ENCODE data around the gene STK33. TPM values are rescaled to one million over a fixed set of nuclear protein-coding genes. Genes with fewer than 3 reads are reported as not detected.

Gene STK33
- polyA plus RNA-seq, 2 donors, result 0.75 to 0.92 TPM

- H3K27ac ChIP-seq (ENCODE audit: low read depth in 2 of 2, low read length in 1 of 2), result no peak overlapping the region
- WGBS, 2 donors, result 92 to 93% methylated on average over 13 of the region's 13 CpGs
- H3K4me3 ChIP-seq (ENCODE audit: low read depth in 1 of 2, low read length in 2 of 2), result no peak overlapping the region
- no peaks in the 10 kb centered on the region for H3K27me3 ChIP-seq (ENCODE audit: control insufficient read depth in 1 of 2, insufficient read depth in 2 of 2, low read length in 2 of 2)
- H3K9me3 ChIP-seq (ENCODE audit: control insufficient read depth in 2 of 2, insufficient read depth in 1 of 2, low read depth in 1 of 2, low read length in 1 of 2), result no peaks in the 10 kb centered on the region
- H3K4me1 ChIP-seq (ENCODE audit: control insufficient read depth in 2 of 2, insufficient read depth in 2 of 2, low read length in 1 of 2), result peaks cover 0 to 37% of the 10 kb centered on the region in 2 donors
- H3K36me3 ChIP-seq (ENCODE audit: control insufficient read depth in 2 of 2, insufficient read depth in 2 of 2, low read length in 1 of 2), result no peaks in the 10 kb centered on the region
These were observed 236.0 kb downstream of the STK33 start for GRCh38 chr11:8357891-8358566.

- Histone ChIP-seq H3K27me3 (ENCODE audit: control insufficient read depth in 1 of 2, insufficient read depth in 2 of 2, low read length in 2 of 2) (no peaks in the 10 kb centered on the region), H3K4me3 (ENCODE audit: low read depth in 1 of 2, low read length in 2 of 2) (no peak overlapping the region), H3K27ac (ENCODE audit: low read depth in 2 of 2, low read length in 1 of 2) (no peak overlapping the region), H3K36me3 (ENCODE audit: control insufficient read depth in 2 of 2, insufficient read depth in 2 of 2, low read length in 1 of 2) (no peaks in the 10 kb centered on the region), H3K9me3 (ENCODE audit: control insufficient read depth in 2 of 2, insufficient read depth in 1 of 2, low read depth in 1 of 2, low read length in 1 of 2) (no peaks in the 10 kb centered on the region), H3K4me1 (ENCODE audit: control insufficient read depth in 2 of 2, insufficient read depth in 2 of 2, low read length in 1 of 2) (peaks cover 2 to 41% of the 10 kb centered on the region in 2 donors)
- 79 to 84% methylated on average over 4 of the region's 4 CpGs for WGBS, 2 donors
These were observed 236.5 kb downstream of the STK33 start for GRCh38 chr11:8357505-8357888.

- Histone ChIP-seq H3K27ac (ENCODE audit: low read depth in 2 of 2, low read length in 1 of 2) (no peak overlapping the region), H3K4me1 (ENCODE audit: control insufficient read depth in 2 of 2, insufficient read depth in 2 of 2, low read length in 1 of 2) (peaks cover 2 to 41% of the 10 kb centered on the region in 2 donors), H3K9me3 (ENCODE audit: control insufficient read depth in 2 of 2, insufficient read depth in 1 of 2, low read depth in 1 of 2, low read length in 1 of 2) (no peaks in the 10 kb centered on the region), H3K4me3 (ENCODE audit: low read depth in 1 of 2, low read length in 2 of 2) (no peak overlapping the region), H3K27me3 (ENCODE audit: control insufficient read depth in 1 of 2, insufficient read depth in 2 of 2, low read length in 2 of 2) (no peaks in the 10 kb centered on the region), H3K36me3 (ENCODE audit: control insufficient read depth in 2 of 2, insufficient read depth in 2 of 2, low read length in 1 of 2) (no peaks in the 10 kb centered on the region)
- 70 to 71% methylated on average over 30 of the region's 30 CpGs for WGBS, 2 donors
These were observed 237.1 kb downstream of the STK33 start for GRCh38 chr11:8356721-8357504.

GRCh38 chr11:8356216-8356615 is 237.8 kb downstream of the STK33 start:
- no peaks in the 10 kb centered on the region for H3K36me3 ChIP-seq (ENCODE audit: control insufficient read depth in 2 of 2, insufficient read depth in 2 of 2, low read length in 1 of 2)
- WGBS, 2 donors, result 88 to 91% methylated on average over 8 of the region's 8 CpGs
- peak overlapping the region in 1 of 2 donors; percentile 56 for H3K27ac ChIP-seq (ENCODE audit: low read depth in 2 of 2, low read length in 1 of 2)
- H3K4me1 ChIP-seq (ENCODE audit: control insufficient read depth in 2 of 2, insufficient read depth in 2 of 2, low read length in 1 of 2), result peaks cover 2 to 41% of the 10 kb centered on the region in 2 donors
- no peaks in the 10 kb centered on the region for H3K9me3 ChIP-seq (ENCODE audit: control insufficient read depth in 2 of 2, insufficient read depth in 1 of 2, low read depth in 1 of 2, low read length in 1 of 2)
- no peak overlapping the region for H3K4me3 ChIP-seq (ENCODE audit: low read depth in 1 of 2, low read length in 2 of 2)
- no peaks in the 10 kb centered on the region for H3K27me3 ChIP-seq (ENCODE audit: control insufficient read depth in 1 of 2, insufficient read depth in 2 of 2, low read length in 2 of 2)

GRCh38 chr11:8355416-8355742 is 238.6 kb downstream of the STK33 start:
- peak overlapping the region; percentile 94 to 97 for H3K27ac ChIP-seq (ENCODE audit: low read depth in 2 of 2, low read length in 1 of 2)
- H3K4me1 ChIP-seq (ENCODE audit: control insufficient read depth in 2 of 2, insufficient read depth in 2 of 2, low read length in 1 of 2), result peaks cover 2 to 41% of the 10 kb centered on the region in 2 donors
- 69 to 75% methylated on average over 5 of the region's 5 CpGs for WGBS, 2 donors
- no peaks in the 10 kb centered on the region for H3K36me3 ChIP-seq (ENCODE audit: control insufficient read depth in 2 of 2, insufficient read depth in 2 of 2, low read length in 1 of 2)
- H3K27me3 ChIP-seq (ENCODE audit: control insufficient read depth in 1 of 2, insufficient read depth in 2 of 2, low read length in 2 of 2), result no peaks in the 10 kb centered on the region
- H3K9me3 ChIP-seq (ENCODE audit: control insufficient read depth in 2 of 2, insufficient read depth in 1 of 2, low read depth in 1 of 2, low read length in 1 of 2), result no peaks in the 10 kb centered on the region
- H3K4me3 ChIP-seq (ENCODE audit: low read depth in 1 of 2, low read length in 2 of 2), result no peak overlapping the region

- Histone ChIP-seq H3K9me3 (ENCODE audit: control insufficient read depth in 2 of 2, insufficient read depth in 1 of 2, low read depth in 1 of 2, low read length in 1 of 2) (no peaks in the 10 kb centered on the region), H3K4me1 (ENCODE audit: control insufficient read depth in 2 of 2, insufficient read depth in 2 of 2, low read length in 1 of 2) (peaks cover 2 to 41% of the 10 kb centered on the region in 2 donors), H3K27me3 (ENCODE audit: control insufficient read depth in 1 of 2, insufficient read depth in 2 of 2, low read length in 2 of 2) (no peaks in the 10 kb centered on the region), H3K36me3 (ENCODE audit: control insufficient read depth in 2 of 2, insufficient read depth in 2 of 2, low read length in 1 of 2) (no peaks in the 10 kb centered on the region), H3K27ac (ENCODE audit: low read depth in 2 of 2, low read length in 1 of 2) (peak overlapping the region; percentile 94 to 97), H3K4me3 (ENCODE audit: low read depth in 1 of 2, low read length in 2 of 2) (no peak overlapping the region)
- WGBS, 2 donors, result 8 to 13% methylated on average over 16 of the region's 16 CpGs
These were observed 239.2 kb downstream of the STK33 start for GRCh38 chr11:8354622-8355415.

GRCh38 chr11:8352876-8353505 is 241.0 kb downstream of the STK33 start:
- Histone ChIP-seq H3K9me3 (ENCODE audit: control insufficient read depth in 2 of 2, insufficient read depth in 1 of 2, low read depth in 1 of 2, low read length in 1 of 2) (no peaks in the 10 kb centered on the region), H3K27me3 (ENCODE audit: control insufficient read depth in 1 of 2, insufficient read depth in 2 of 2, low read length in 2 of 2) (no peaks in the 10 kb centered on the region), H3K4me1 (ENCODE audit: control insufficient read depth in 2 of 2, insufficient read depth in 2 of 2, low read length in 1 of 2) (peaks cover 5 to 41% of the 10 kb centered on the region in 2 donors), H3K36me3 (ENCODE audit: control insufficient read depth in 2 of 2, insufficient read depth in 2 of 2, low read length in 1 of 2) (no peaks in the 10 kb centered on the region), H3K27ac (ENCODE audit: low read depth in 2 of 2, low read length in 1 of 2) (peak overlapping the region; percentile 87 to 97), H3K4me3 (ENCODE audit: low read depth in 1 of 2, low read length in 2 of 2) (no peak overlapping the region)
- WGBS, 2 donors, result 69 to 73% methylated on average over 13 of the region's 13 CpGs

- Histone ChIP-seq H3K27me3 (ENCODE audit: control insufficient read depth in 1 of 2, insufficient read depth in 2 of 2, low read length in 2 of 2) (no peaks in the 10 kb centered on the region), H3K9me3 (ENCODE audit: control insufficient read depth in 2 of 2, insufficient read depth in 1 of 2, low read depth in 1 of 2, low read length in 1 of 2) (no peaks in the 10 kb centered on the region), H3K27ac (ENCODE audit: low read depth in 2 of 2, low read length in 1 of 2) (peak overlapping the region in 1 of 2 donors; percentile 97), H3K4me1 (ENCODE audit: control insufficient read depth in 2 of 2, insufficient read depth in 2 of 2, low read length in 1 of 2) (peaks cover 5 to 41% of the 10 kb centered on the region in 2 donors), H3K36me3 (ENCODE audit: control insufficient read depth in 2 of 2, insufficient read depth in 2 of 2, low read length in 1 of 2) (no peaks in the 10 kb centered on the region), H3K4me3 (ENCODE audit: low read depth in 1 of 2, low read length in 2 of 2) (no peak overlapping the region)
- 89 to 94% methylated on average over 4 of the region's 4 CpGs for WGBS, 2 donors
These were observed 241.7 kb downstream of the STK33 start for GRCh38 chr11:8352103-8352875.
